ENCODE measurements around the gene FKBP1B. TPM values are rescaled to one million over a fixed set of nuclear protein-coding genes. Genes with fewer than 3 reads are reported as not detected.
"Not testable (repeated sequence)": the region's sequence is repeated elsewhere in the genome, so short reads cannot be mapped to it uniquely, and the experiment has no call there.

Gene FKBP1B
- polyA plus RNA-seq, 5 donors: 14.3 to 16.4 (median 15.1) TPM

GRCh38 chr2:24021122-24021998, 28.2 kb upstream of the FKBP1B start:
- DNase-seq: no peak

- no peak for DNase-seq
Observed at GRCh38 chr2:24022324-24022974, 27.1 kb upstream of the FKBP1B start.

GRCh38 chr2:24022975-24023575, 26.5 kb upstream of the FKBP1B start:
- no peak for DNase-seq

- DNase-seq: no peak
Observed at GRCh38 chr2:24024018-24024417, 25.5 kb upstream of the FKBP1B start.

GRCh38 chr2:24024996-24025663, 24.4 kb upstream of the FKBP1B start:
- DNase-seq: no peak

- DNase-seq: no peak
Observed at GRCh38 chr2:24026233-24026632, 23.3 kb upstream of the FKBP1B start.

- DNase-seq: no peak
Observed at GRCh38 chr2:24038786-24039499, 10.6 kb upstream of the FKBP1B start.

- DNase-seq: no peak
Observed at GRCh38 chr2:24040511-24040910, 9.0 kb upstream of the FKBP1B start.

- not testable (repeated sequence) for DNase-seq
Observed at GRCh38 chr2:24043133-24043532, 6.4 kb upstream of the FKBP1B start.

GRCh38 chr2:24045511-24046508, 3.7 kb upstream of the FKBP1B start:
- no peak for DNase-seq

GRCh38 chr2:24046599-24046929, 3.0 kb upstream of the FKBP1B start:
- DNase-seq: no peak

- peak; percentile 91 to 95 for DNase-seq
Observed at GRCh38 chr2:24046930-24047702, 2.4 kb upstream of the FKBP1B start, which contains the start of gene WDCP. Gene WDCP (minus strand): TSS chr2:24047391. CDS start chr2:24039494, 7,897 bp downstream.

GRCh38 chr2:24047703-24048033, 1.9 kb upstream of the FKBP1B start:
- DNase-seq: no peak

GRCh38 chr2:24048769-24049484, 614 bp upstream of the FKBP1B start:
- DNase-seq: no peak

GRCh38 chr2:24050041-24050979, 769 bp downstream of the FKBP1B start:
- peak; percentile 19 to 24 for DNase-seq

GRCh38 chr2:24051833-24052232, 2.3 kb downstream of the FKBP1B start:
- DNase-seq: no peak

- DNase-seq: no peak
Observed at GRCh38 chr2:24052951-24053350, 3.4 kb downstream of the FKBP1B start.
